HT-29 (cell line): ENCODE results near the gene ITFG2. TPM values are rescaled to one million over a fixed set of nuclear protein-coding genes. Genes with fewer than 3 reads are reported as not detected.
A peak's percentile ranks its signal among the peaks of the same experiment; 100 is the strongest.

Experiments
- DNase-seq: peaks from one replicate; pipeline ENCODE4 v3.0.0-alpha.2; 2015; ENCODE audit warnings: low spot score
- total RNA-seq: library from RNA; depleted of rRNA; stranded (reverse); fragments of >200 nt; shearing (Covaris generic); gene quantifications from 2 replicates; pipeline ENCODE4 v1.2.3, GENCODE V29; 2014

The ITFG2 gene
- total RNA-seq, 1 experiment from 2014 or later: 39.8 TPM

- DNase-seq: peak; percentile 66
Measured at GRCh38 chr12:2795291-2796186, 16.9 kb upstream of the ITFG2 start.

GRCh38 chr12:2796187-2796666 lies 16.2 kb upstream of the ITFG2 start:
- DNase-seq: peak; percentile 39

- DNase-seq: no peak
Measured at GRCh38 chr12:2797721-2798418, 14.6 kb upstream of the ITFG2 start.

- DNase-seq: no peak
Measured at GRCh38 chr12:2800046-2800570, 12.4 kb upstream of the ITFG2 start.

- no peak for DNase-seq
Measured at GRCh38 chr12:2801044-2801783, 11.3 kb upstream of the ITFG2 start.

GRCh38 chr12:2803635-2804392 lies 8.7 kb upstream of the ITFG2 start:
- no peak for DNase-seq

GRCh38 chr12:2804393-2805142 lies 7.9 kb upstream of the ITFG2 start:
- no peak for DNase-seq

GRCh38 chr12:2805143-2805520 lies 7.3 kb upstream of the ITFG2 start:
- DNase-seq: no peak

GRCh38 chr12:2806700-2807099 lies 5.8 kb upstream of the ITFG2 start:
- DNase-seq: no peak

- no peak for DNase-seq
Measured at GRCh38 chr12:2811801-2812200, 667 bp upstream of the ITFG2 start.

GRCh38 chr12:2813214-2814185 lies 1.0 kb downstream of the ITFG2 start:
- DNase-seq: peak; percentile 66

GRCh38 chr12:2819810-2820209 lies 7.3 kb downstream of the ITFG2 start:
- no peak for DNase-seq

- DNase-seq: no peak
Measured at GRCh38 chr12:2820432-2820831, 8.0 kb downstream of the ITFG2 start.

- DNase-seq: no peak
Measured at GRCh38 chr12:2823483-2823882, 11.0 kb downstream of the ITFG2 start.

- DNase-seq: no peak
Measured at GRCh38 chr12:2824541-2824940, 12.1 kb downstream of the ITFG2 start.

- no peak for DNase-seq
Measured at GRCh38 chr12:2825132-2825531, 12.7 kb downstream of the ITFG2 start.

GRCh38 chr12:2826036-2826435 lies 13.6 kb downstream of the ITFG2 start:
- DNase-seq: no peak

GRCh38 chr12:2826721-2827515 lies 14.4 kb downstream of the ITFG2 start:
- no peak for DNase-seq
